Fibroblast of upper back skin (primary cell): ENCODE results near the gene STK4.

ENCODE experiments used
- DNase-seq: peaks from one replicate; pipeline ENCODE4 v3.0.0-alpha.2; 2013

STK4 gene

GRCh38 chr20:45032781-45033180 lies 66.5 kb downstream of the STK4 start:
- peak; percentile 51 for DNase-seq

- DNase-seq: no peak
Observed at GRCh38 chr20:45034436-45034835, 68.1 kb downstream of the STK4 start.

GRCh38 chr20:45036044-45036755 lies 69.9 kb downstream of the STK4 start:
- DNase-seq: peak; percentile 66

GRCh38 chr20:45037050-45037449 lies 70.7 kb downstream of the STK4 start:
- peak; percentile 70 for DNase-seq

- no peak for DNase-seq
Observed at GRCh38 chr20:45037635-45038034, 71.3 kb downstream of the STK4 start.

- no peak for DNase-seq
Observed at GRCh38 chr20:45038745-45039474, 72.6 kb downstream of the STK4 start.

- DNase-seq: no peak
Observed at GRCh38 chr20:45039475-45039820, 73.1 kb downstream of the STK4 start.

GRCh38 chr20:45041464-45042337 lies 75.4 kb downstream of the STK4 start:
- no peak for DNase-seq

- DNase-seq: no peak
Observed at GRCh38 chr20:45042978-45043377, 76.7 kb downstream of the STK4 start.

- peak; percentile 82 for DNase-seq
Observed at GRCh38 chr20:45044084-45044573, 77.8 kb downstream of the STK4 start.

GRCh38 chr20:45044601-45045000 lies 78.3 kb downstream of the STK4 start:
- DNase-seq: no peak

- DNase-seq: no peak
Observed at GRCh38 chr20:45047581-45048119, 81.3 kb downstream of the STK4 start.

- DNase-seq: no peak
Observed at GRCh38 chr20:45049438-45049837, 83.1 kb downstream of the STK4 start.

GRCh38 chr20:45049904-45050471 lies 83.7 kb downstream of the STK4 start:
- no peak for DNase-seq

GRCh38 chr20:45051204-45052060 lies 85.1 kb downstream of the STK4 start:
- DNase-seq: no peak

GRCh38 chr20:45052698-45053429 lies 86.6 kb downstream of the STK4 start:
- DNase-seq: peak; percentile 89

- no peak for DNase-seq
Observed at GRCh38 chr20:45053430-45054351, 87.4 kb downstream of the STK4 start.

- DNase-seq: no peak
Observed at GRCh38 chr20:45055056-45055455, 88.7 kb downstream of the STK4 start.

- no peak for DNase-seq
Observed at GRCh38 chr20:45056473-45057173, 90.3 kb downstream of the STK4 start.
